ENCODE data around the gene PODN. TPM values are rescaled to one million over a fixed set of nuclear protein-coding genes. Genes with fewer than 3 reads are reported as not detected.

The PODN gene
- total RNA-seq, 1 experiment from 2014 or later, result 0.23 TPM

DNA sequence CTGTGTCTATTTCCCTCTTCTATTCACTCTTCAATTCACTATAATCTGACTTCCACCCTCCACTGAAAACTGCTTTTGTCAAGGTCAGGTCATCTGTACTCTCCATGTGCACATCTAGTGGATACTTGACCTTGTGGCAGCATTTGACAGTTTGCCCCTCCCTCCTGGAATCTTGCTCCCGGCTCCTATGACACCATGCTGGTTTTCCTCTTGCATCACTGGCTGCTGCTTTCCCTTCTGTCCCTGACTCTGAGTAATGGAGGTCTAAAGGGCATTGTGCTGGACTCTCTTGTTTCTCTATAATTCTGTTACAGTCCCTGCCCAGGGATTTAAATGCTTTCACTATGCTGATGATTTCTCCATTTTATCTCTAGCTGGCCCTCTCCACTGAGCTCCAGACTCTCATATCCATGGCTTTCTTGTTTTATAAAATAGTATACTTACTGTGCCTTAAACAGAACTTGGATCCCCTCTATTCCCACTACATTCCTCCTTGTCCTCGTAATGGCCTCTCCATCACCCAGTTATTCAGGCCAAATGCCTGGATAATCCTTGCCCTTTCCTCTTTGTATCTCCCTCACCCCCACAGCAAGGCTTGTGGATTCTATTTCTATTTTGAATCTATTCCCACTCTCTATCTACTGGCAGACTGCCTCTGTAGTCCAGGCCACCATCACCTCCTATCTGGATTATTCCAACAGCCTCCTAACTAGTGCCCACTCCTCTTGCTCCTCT, 36.8 kb upstream of the PODN start:
- POLR2A ChIA-PET, result no interaction called here

DNA sequence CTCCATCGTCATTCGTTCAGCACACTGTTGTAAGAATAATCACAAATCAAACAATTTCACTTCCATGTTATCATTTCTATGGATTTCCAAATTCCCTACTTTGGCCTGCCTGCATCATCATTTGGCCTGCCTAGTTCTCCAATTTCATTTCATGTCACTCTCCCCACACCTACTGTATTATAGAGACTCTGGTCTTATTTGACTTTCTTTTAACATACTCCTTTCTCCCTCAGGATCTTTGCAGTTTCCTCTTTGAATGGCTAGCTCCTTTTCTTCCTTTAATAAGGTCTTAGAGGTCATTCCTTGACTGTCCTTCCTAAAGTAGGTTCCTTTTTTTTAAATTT, 36.3 kb upstream of the PODN start:
- H3K27me3 ChIP-seq (ENCODE audit: control insufficient read depth, insufficient read depth, low read length), result no peaks in the 10 kb centered on the region
- no TSS peak for BruUV-seq (replicated peaks)
- ChIA-PET CTCF (no interaction called here), POLR2A (no interaction called here)
- DNase-seq (ENCODE audit: low read depth, low spot score) (no peak), ATAC-seq (no peak)
- no peak overlapping the region for H3K27ac ChIP-seq (ENCODE audit: low read length)
- TF ChIP-seq, protein P1, sequence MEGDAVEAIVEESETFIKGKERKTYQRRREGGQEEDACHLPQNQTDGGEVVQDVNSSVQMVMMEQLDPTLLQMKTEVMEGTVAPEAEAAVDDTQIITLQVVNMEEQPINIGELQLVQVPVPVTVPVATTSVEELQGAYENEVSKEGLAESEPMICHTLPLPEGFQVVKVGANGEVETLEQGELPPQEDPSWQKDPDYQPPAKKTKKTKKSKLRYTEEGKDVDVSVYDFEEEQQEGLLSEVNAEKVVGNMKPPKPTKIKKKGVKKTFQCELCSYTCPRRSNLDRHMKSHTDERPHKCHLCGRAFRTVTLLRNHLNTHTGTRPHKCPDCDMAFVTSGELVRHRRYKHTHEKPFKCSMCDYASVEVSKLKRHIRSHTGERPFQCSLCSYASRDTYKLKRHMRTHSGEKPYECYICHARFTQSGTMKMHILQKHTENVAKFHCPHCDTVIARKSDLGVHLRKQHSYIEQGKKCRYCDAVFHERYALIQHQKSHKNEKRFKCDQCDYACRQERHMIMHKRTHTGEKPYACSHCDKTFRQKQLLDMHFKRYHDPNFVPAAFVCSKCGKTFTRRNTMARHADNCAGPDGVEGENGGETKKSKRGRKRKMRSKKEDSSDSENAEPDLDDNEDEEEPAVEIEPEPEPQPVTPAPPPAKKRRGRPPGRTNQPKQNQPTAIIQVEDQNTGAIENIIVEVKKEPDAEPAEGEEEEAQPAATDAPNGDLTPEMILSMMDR (IDR thresholded peaks at IDR 0.05), result no peak
- TF ChIP-seq POLR2AphosphoS5 (IDR thresholded peaks at IDR 0.05; ENCODE audit: low read depth, low read length) (no peak), SIN3A (IDR thresholded peaks at IDR 0.05; ENCODE audit: borderline replicate concordance, insufficient read depth, low read depth, low read length) (no peak), TCF7L2 (IDR thresholded peaks at IDR 0.05; ENCODE audit: low read depth, low read length) (no peak)
- TF ChIP-seq, protein P2, sequence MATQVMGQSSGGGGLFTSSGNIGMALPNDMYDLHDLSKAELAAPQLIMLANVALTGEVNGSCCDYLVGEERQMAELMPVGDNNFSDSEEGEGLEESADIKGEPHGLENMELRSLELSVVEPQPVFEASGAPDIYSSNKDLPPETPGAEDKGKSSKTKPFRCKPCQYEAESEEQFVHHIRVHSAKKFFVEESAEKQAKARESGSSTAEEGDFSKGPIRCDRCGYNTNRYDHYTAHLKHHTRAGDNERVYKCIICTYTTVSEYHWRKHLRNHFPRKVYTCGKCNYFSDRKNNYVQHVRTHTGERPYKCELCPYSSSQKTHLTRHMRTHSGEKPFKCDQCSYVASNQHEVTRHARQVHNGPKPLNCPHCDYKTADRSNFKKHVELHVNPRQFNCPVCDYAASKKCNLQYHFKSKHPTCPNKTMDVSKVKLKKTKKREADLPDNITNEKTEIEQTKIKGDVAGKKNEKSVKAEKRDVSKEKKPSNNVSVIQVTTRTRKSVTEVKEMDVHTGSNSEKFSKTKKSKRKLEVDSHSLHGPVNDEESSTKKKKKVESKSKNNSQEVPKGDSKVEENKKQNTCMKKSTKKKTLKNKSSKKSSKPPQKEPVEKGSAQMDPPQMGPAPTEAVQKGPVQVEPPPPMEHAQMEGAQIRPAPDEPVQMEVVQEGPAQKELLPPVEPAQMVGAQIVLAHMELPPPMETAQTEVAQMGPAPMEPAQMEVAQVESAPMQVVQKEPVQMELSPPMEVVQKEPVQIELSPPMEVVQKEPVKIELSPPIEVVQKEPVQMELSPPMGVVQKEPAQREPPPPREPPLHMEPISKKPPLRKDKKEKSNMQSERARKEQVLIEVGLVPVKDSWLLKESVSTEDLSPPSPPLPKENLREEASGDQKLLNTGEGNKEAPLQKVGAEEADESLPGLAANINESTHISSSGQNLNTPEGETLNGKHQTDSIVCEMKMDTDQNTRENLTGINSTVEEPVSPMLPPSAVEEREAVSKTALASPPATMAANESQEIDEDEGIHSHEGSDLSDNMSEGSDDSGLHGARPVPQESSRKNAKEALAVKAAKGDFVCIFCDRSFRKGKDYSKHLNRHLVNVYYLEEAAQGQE (IDR thresholded peaks at IDR 0.05; ENCODE audit: insufficient read depth in 1 of 2, low read depth in 2 of 2, low read length in 1 of 2), result no peak
- H3K9me3 ChIP-seq (ENCODE audit: control insufficient read depth, insufficient read depth, low read depth, low read length), result no peaks in the 10 kb centered on the region
- intact Hi-C loops (cut with micrococcal nuclease; ENCODE audit: unreplicated experiment) (no loop called here), in situ Hi-C loops (cut with HindIII; ENCODE audit: low pct_unique_long_range_greater_than_20kb, low sequenced_read_pairs) (no loop called here)
- no peaks in the 10 kb centered on the region for H3K4me1 ChIP-seq (ENCODE audit: control insufficient read depth, insufficient read depth, low read length)
- H3K36me3 ChIP-seq (ENCODE audit: control insufficient read depth, insufficient read depth, low read length), result no peaks in the 10 kb centered on the region
- H3K4me3 ChIP-seq (ENCODE audit: low read depth in 2 of 2, low read length in 2 of 2), result no peak overlapping the region

More for the DNA sequence above, 36.8 kb upstream of the PODN start:
- TF ChIP-seq SIN3A (IDR thresholded peaks at IDR 0.05; ENCODE audit: borderline replicate concordance, insufficient read depth, low read depth, low read length) (no peak), POLR2AphosphoS5 (IDR thresholded peaks at IDR 0.05; ENCODE audit: low read depth, low read length) (no peak), TCF7L2 (IDR thresholded peaks at IDR 0.05; ENCODE audit: low read depth, low read length) (no peak)
- TF ChIP-seq, protein P1 (IDR thresholded peaks at IDR 0.05), result no peak
- TF ChIP-seq, protein P2 (IDR thresholded peaks at IDR 0.05; ENCODE audit: insufficient read depth in 1 of 2, low read depth in 2 of 2, low read length in 1 of 2), result no peak
- Histone ChIP-seq H3K4me1 (ENCODE audit: control insufficient read depth, insufficient read depth, low read length) (no peaks in the 10 kb centered on the region), H3K36me3 (ENCODE audit: control insufficient read depth, insufficient read depth, low read length) (no peaks in the 10 kb centered on the region), H3K9me3 (ENCODE audit: control insufficient read depth, insufficient read depth, low read depth, low read length) (no peaks in the 10 kb centered on the region), H3K4me3 (ENCODE audit: low read depth in 2 of 2, low read length in 2 of 2) (no peak overlapping the region), H3K27me3 (ENCODE audit: control insufficient read depth, insufficient read depth, low read length) (no peaks in the 10 kb centered on the region), H3K27ac (ENCODE audit: low read length) (no peak overlapping the region)
- no peak for ATAC-seq
- DNase-seq (ENCODE audit: low read depth, low spot score), result no peak
- BruUV-seq (replicated peaks), result no TSS peak
- intact Hi-C loops (cut with micrococcal nuclease; ENCODE audit: unreplicated experiment) (no loop called here), in situ Hi-C loops (cut with HindIII; ENCODE audit: low pct_unique_long_range_greater_than_20kb, low sequenced_read_pairs) (no loop called here)
- CTCF ChIA-PET, result no interaction called here

Measured in Panc1 (cell line).